ENCODE data around the gene ATOH8.

The ATOH8 gene

DNA sequence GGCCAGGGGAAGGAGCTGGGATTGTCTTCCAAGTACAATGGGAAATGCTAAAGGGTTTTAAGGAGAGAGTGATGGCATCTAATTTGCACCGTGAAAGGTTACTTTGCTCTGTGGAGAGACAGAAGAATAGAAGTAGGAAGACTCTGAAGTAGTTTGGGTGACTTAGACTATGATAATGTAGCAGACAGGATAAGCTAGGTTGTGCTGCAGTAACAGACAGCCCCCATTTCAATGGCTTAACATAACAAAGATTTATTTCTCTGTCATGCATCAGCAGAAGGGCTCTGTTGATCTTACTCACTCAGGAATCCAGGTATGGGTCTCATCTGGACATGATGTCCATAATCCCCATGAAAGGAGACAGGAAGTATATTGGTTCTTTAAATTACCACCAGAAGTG lies 33.3 kb upstream of the ATOH8 start:
- Histone ChIP-seq H3K27me3 (ENCODE audit: control insufficient read depth, insufficient read depth, low read length) (no peaks in the 10 kb centered on the region), H3K4me1 (ENCODE audit: control insufficient read depth, low read depth, low read length) (no peaks in the 10 kb centered on the region), H3K9me3 (ENCODE audit: control insufficient read depth, low read depth, low read length) (no peaks in the 10 kb centered on the region), H3K27ac (ENCODE audit: low read length) (no peak overlapping the region), H3K36me3 (ENCODE audit: control insufficient read depth, low read depth, low read length) (no peaks in the 10 kb centered on the region), H3K4me3 (ENCODE audit: low read length) (no peak overlapping the region), H3K9ac (ENCODE audit: low read length) (no peak overlapping the region)

DNA sequence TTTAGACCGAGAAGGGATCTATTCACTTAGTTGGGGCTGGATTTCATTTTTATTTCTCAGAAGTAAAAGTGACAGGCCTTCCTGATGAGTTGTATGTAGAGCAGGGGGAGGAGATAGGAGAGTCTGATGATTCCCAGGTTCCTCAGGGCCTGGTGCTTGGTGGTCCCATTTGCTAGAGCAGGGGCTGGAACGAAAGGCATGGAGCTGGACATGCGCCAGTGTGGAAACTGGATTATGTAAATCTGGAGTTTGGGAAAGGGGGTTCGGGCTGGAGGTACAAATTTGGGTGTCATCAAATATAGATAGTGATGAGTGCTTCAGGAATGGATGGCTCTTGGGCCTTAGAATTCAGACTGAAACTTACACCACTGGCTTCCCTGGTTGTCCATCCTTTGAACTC lies 32.1 kb upstream of the ATOH8 start:
- no peak overlapping the region for H3K27ac ChIP-seq (ENCODE audit: low read length)
- H3K36me3 ChIP-seq (ENCODE audit: control insufficient read depth, low read depth, low read length) = no peaks in the 10 kb centered on the region
- no peaks in the 10 kb centered on the region for H3K27me3 ChIP-seq (ENCODE audit: control insufficient read depth, insufficient read depth, low read length)
- no peak overlapping the region for H3K4me3 ChIP-seq (ENCODE audit: low read length)
- H3K9me3 ChIP-seq (ENCODE audit: control insufficient read depth, low read depth, low read length) = no peaks in the 10 kb centered on the region
- H3K4me1 ChIP-seq (ENCODE audit: control insufficient read depth, low read depth, low read length) = no peaks in the 10 kb centered on the region
- H3K9ac ChIP-seq (ENCODE audit: low read length) = no peak overlapping the region

DNA sequence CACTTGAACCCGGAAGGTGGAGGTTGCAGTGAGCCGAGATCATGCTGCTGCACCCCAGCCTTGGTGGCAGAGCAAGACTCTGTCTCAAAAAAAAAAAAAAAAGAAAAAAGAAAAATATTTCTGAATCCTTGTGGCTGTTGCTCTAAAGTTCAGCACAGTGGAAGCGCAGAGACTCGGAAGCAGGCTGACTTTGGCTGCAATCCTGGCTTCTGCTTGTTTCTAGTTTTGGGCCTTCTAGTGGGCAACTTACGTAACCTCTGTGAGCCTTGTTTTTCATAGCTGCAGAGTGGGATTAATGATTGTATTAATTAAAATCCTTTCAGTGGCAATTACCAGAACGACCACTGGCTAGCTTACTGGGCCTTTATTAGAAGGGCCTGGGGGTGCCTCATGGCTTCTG lies 31.3 kb upstream of the ATOH8 start:
- Histone ChIP-seq H3K9me3 (ENCODE audit: control insufficient read depth, low read depth, low read length) (no peaks in the 10 kb centered on the region), H3K9ac (ENCODE audit: low read length) (no peak overlapping the region), H3K27ac (ENCODE audit: low read length) (no peak overlapping the region), H3K4me1 (ENCODE audit: control insufficient read depth, low read depth, low read length) (no peaks in the 10 kb centered on the region), H3K36me3 (ENCODE audit: control insufficient read depth, low read depth, low read length) (no peaks in the 10 kb centered on the region), H3K4me3 (ENCODE audit: low read length) (no peak overlapping the region), H3K27me3 (ENCODE audit: control insufficient read depth, insufficient read depth, low read length) (no peaks in the 10 kb centered on the region)

DNA sequence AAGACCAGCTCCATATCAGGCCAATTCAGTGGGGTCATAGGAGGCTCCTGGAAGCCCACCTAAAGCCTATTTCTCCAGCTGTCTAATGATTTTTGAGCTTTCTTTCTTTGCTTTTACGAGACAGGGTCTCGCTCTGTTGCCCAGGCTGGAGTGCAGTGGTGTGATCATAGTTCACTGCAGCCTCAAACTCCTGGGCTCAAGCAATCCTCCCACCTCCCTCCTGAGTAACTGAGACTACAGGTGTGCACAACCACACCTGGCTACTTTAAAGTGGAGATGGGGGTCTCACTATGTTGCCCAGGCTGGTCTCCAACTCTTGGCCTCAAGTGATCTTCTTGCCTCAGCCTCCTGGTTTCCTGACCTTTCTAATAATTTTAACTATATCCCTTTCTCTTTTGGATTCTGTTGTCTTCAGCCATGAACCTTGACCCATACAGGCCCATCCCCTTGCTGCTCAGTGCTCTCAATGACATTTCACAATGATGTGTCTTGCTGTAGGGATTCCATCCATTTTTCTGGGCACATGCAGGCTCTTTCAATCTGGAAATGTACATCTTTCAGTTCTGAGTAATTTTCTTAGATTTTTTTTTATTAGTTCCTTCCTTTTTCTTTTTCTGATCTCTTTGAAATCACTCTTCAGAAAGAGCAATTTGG lies 30.0 kb upstream of the ATOH8 start:
- Histone ChIP-seq H3K36me3 (ENCODE audit: control insufficient read depth, low read depth, low read length) (no peaks in the 10 kb centered on the region), H3K27me3 (ENCODE audit: control insufficient read depth, insufficient read depth, low read length) (no peaks in the 10 kb centered on the region), H3K4me3 (ENCODE audit: low read length) (no peak overlapping the region), H3K9ac (ENCODE audit: low read length) (no peak overlapping the region), H3K9me3 (ENCODE audit: control insufficient read depth, low read depth, low read length) (no peaks in the 10 kb centered on the region), H3K27ac (ENCODE audit: low read length) (no peak overlapping the region), H3K4me1 (ENCODE audit: control insufficient read depth, low read depth, low read length) (no peaks in the 10 kb centered on the region)

DNA sequence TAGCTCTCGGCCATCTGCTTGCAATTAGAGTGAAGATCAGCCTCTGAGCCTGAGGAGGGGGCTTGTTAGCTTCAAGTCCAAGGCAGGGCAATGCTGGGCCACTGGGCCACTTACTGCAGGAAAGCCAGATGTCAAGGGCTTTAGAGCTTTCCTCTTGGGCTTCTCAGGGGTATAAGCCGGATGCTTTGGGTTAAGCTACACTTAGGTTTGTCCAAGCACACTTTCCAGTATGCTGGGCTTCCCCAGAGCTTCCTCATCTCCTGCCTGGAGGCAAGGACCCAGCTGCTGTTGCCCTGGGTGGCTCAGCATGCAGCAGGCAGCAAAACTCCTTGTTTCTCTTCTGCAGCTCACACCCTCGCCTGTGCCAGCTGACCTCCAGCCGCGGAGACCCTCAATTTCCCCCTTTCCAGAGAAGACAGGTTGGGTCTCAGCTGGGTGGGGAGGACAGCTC lies 29.0 kb upstream of the ATOH8 start:
- H3K27ac ChIP-seq (ENCODE audit: low read length) = no peak overlapping the region
- no peaks in the 10 kb centered on the region for H3K36me3 ChIP-seq (ENCODE audit: control insufficient read depth, low read depth, low read length)
- no peak overlapping the region for H3K9ac ChIP-seq (ENCODE audit: low read length)
- H3K4me3 ChIP-seq (ENCODE audit: low read length) = no peak overlapping the region
- no peaks in the 10 kb centered on the region for H3K4me1 ChIP-seq (ENCODE audit: control insufficient read depth, low read depth, low read length)
- H3K9me3 ChIP-seq (ENCODE audit: control insufficient read depth, low read depth, low read length) = no peaks in the 10 kb centered on the region
- H3K27me3 ChIP-seq (ENCODE audit: control insufficient read depth, insufficient read depth, low read length) = no peaks in the 10 kb centered on the region

DNA sequence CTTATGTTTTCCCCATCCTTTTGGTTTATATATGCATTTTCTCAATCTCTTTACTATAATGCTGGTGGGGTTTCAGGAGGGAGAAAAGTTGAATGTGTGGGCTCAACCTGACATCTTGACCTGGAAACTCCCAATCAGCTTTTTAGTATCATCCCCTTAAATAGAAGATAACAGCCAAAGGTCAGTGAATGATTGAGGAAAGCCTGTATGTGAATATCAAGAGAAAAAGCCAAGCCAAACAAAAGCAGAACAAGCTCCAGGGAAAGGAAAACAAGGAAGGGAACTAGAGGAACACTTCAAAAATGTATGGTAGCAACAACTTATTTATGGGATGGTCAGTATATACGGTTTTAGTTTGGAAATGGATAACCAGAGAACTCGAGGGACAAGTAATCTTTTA lies 28.3 kb upstream of the ATOH8 start:
- H3K4me1 ChIP-seq (ENCODE audit: control insufficient read depth, low read depth, low read length) = no peaks in the 10 kb centered on the region
- no peaks in the 10 kb centered on the region for H3K9me3 ChIP-seq (ENCODE audit: control insufficient read depth, low read depth, low read length)
- H3K36me3 ChIP-seq (ENCODE audit: control insufficient read depth, low read depth, low read length) = no peaks in the 10 kb centered on the region
- H3K9ac ChIP-seq (ENCODE audit: low read length) = no peak overlapping the region
- H3K27ac ChIP-seq (ENCODE audit: low read length) = no peak overlapping the region
- H3K4me3 ChIP-seq (ENCODE audit: low read length) = no peak overlapping the region
- no peaks in the 10 kb centered on the region for H3K27me3 ChIP-seq (ENCODE audit: control insufficient read depth, insufficient read depth, low read length)

DNA sequence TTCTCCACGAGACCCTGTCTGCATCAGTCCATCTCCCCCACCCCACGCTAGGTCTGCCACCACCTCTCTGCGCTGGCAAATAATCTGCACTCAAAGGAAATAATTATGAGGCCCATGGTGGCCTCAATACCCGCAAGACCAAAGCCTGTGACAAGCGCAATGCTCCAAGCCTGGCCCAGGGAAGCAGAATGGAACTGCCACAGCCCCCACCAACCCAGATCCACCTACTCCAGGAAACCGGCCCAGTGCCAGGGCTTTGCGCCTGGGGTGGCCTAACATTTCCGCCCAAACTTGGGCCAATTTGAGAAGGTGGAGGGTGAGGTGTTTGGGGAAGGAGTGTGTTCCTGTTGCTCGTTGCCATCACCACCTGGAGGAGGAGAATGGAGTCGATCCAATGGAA lies 26.0 kb upstream of the ATOH8 start:
- no peaks in the 10 kb centered on the region for H3K27me3 ChIP-seq (ENCODE audit: control insufficient read depth, insufficient read depth, low read length)
- H3K36me3 ChIP-seq (ENCODE audit: control insufficient read depth, low read depth, low read length) = no peaks in the 10 kb centered on the region
- no peaks in the 10 kb centered on the region for H3K9me3 ChIP-seq (ENCODE audit: control insufficient read depth, low read depth, low read length)
- H3K4me3 ChIP-seq (ENCODE audit: low read length) = no peak overlapping the region
- no peaks in the 10 kb centered on the region for H3K4me1 ChIP-seq (ENCODE audit: control insufficient read depth, low read depth, low read length)
- H3K27ac ChIP-seq (ENCODE audit: low read length) = no peak overlapping the region
- H3K9ac ChIP-seq (ENCODE audit: low read length) = no peak overlapping the region

DNA sequence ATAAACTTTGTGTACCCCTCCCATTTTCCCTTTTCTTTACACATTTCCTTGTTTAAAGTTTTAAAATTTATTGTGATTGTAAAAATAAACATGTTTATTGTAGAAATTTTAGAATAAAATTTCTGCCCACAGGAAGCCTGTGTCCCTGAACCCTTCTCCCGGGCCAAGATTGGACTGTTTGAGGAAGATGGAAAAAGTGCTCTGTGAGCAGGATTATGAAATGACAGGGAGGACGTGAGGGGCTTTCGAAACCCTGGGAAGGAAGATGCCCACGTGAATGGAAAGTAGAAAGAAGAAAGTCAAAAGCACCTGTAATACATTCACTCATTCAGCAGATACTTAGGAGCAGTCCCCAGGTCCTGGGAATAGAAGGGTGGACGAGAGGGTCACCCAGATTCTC lies 25.4 kb upstream of the ATOH8 start:
- no peaks in the 10 kb centered on the region for H3K27me3 ChIP-seq (ENCODE audit: control insufficient read depth, insufficient read depth, low read length)
- H3K36me3 ChIP-seq (ENCODE audit: control insufficient read depth, low read depth, low read length) = no peaks in the 10 kb centered on the region

DNA sequence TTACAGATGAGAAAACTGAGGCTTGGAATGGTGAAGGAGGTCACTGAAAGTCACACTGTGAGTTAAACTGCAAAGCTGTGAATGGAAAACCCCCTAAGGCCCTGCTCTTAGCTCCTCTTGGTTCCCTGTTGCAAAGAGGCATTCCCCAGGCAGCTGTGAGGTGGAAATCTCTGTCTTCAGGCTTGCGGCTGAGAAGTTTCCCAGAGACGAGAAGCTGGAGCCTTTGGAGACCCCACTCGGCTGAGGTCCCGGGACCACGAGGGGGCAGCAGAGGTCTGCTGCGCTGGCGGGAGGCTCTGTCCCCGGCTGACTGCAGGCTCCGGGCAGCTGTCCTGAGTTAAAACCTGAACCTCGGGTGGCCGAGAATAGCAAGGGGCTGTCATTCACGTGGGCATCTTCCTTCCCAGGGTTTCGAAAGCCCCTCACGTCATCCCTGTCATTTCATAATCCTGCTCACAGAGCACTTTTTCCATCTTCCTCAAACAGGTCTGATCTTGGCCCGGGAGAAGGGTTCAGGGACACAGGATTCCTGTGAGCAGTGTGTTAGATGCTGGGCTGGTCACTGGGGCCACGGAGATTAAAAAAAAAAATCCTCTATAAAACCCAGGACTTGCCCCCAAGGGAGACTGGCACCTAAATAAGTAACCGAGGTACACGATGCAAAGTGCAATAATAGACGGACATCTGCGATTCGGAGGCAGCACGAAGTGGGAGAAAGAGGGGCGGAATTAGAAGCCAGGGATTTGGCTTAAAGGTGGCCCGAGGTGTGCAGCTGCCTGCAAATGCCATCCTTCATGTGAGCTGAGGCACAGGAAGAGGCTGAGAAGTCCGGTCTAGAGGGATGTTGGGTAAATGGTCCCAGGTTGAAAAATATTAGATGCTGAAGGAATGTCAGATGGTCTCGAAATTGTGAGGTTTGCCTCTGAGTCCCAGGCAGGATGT lies 24.6 kb upstream of the ATOH8 start:
- no peak overlapping the region for H3K27ac ChIP-seq (ENCODE audit: low read length)
- no peaks in the 10 kb centered on the region for H3K36me3 ChIP-seq (ENCODE audit: control insufficient read depth, low read depth, low read length)
- H3K27me3 ChIP-seq (ENCODE audit: control insufficient read depth, insufficient read depth, low read length) = no peaks in the 10 kb centered on the region
- H3K4me3 ChIP-seq (ENCODE audit: low read length) = no peak overlapping the region
- no peak overlapping the region for H3K9ac ChIP-seq (ENCODE audit: low read length)
- H3K4me1 ChIP-seq (ENCODE audit: control insufficient read depth, low read depth, low read length) = no peaks in the 10 kb centered on the region
- no peaks in the 10 kb centered on the region for H3K9me3 ChIP-seq (ENCODE audit: control insufficient read depth, low read depth, low read length)

More for the DNA sequence above, 25.4 kb upstream of the ATOH8 start:
- Histone ChIP-seq H3K4me1 (ENCODE audit: control insufficient read depth, low read depth, low read length) (no peaks in the 10 kb centered on the region), H3K9me3 (ENCODE audit: control insufficient read depth, low read depth, low read length) (no peaks in the 10 kb centered on the region), H3K4me3 (ENCODE audit: low read length) (no peak overlapping the region), H3K27ac (ENCODE audit: low read length) (no peak overlapping the region), H3K9ac (ENCODE audit: low read length) (no peak overlapping the region)

DNA sequence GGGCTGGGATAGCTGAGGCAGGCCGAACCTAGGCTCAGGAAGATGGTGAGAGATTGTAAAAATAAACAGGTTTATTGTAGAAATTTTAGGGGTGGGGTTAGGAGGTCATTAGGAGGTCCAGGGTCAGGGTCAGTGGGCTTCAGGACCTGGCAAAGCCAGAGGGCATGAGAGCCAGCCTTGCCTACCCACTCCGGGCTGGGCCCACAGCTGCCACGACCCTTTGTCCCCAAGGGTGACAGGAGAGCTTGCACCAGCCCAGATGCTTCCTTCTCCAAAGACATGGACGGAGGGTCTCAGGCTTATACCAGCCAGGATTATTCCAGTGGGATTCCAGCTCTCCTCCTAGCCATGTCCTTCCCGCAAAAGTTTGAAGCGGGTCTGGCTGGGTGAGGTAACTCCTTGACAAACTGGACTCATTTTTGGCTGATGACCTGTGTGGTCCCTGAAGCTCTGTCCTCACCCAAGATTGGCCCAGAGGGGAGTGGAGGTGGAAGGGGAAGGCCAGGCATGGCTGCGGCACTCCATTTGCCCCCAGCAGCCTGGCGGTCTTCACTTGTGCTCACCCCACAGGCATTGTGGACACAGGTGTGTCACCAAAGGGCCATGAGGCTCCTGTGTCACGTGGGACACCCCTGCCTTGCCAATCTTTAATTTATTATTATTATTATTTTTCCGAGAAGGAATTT lies 23.8 kb upstream of the ATOH8 start:
- no peak overlapping the region for H3K4me3 ChIP-seq (ENCODE audit: low read length)
- H3K9ac ChIP-seq (ENCODE audit: low read length) = no peak overlapping the region
- no peak overlapping the region for H3K27ac ChIP-seq (ENCODE audit: low read length)
- H3K36me3 ChIP-seq (ENCODE audit: control insufficient read depth, low read depth, low read length) = no peaks in the 10 kb centered on the region
- no peaks in the 10 kb centered on the region for H3K4me1 ChIP-seq (ENCODE audit: control insufficient read depth, low read depth, low read length)
- H3K9me3 ChIP-seq (ENCODE audit: control insufficient read depth, low read depth, low read length) = no peaks in the 10 kb centered on the region
- H3K27me3 ChIP-seq (ENCODE audit: control insufficient read depth, insufficient read depth, low read length) = no peaks in the 10 kb centered on the region

DNA sequence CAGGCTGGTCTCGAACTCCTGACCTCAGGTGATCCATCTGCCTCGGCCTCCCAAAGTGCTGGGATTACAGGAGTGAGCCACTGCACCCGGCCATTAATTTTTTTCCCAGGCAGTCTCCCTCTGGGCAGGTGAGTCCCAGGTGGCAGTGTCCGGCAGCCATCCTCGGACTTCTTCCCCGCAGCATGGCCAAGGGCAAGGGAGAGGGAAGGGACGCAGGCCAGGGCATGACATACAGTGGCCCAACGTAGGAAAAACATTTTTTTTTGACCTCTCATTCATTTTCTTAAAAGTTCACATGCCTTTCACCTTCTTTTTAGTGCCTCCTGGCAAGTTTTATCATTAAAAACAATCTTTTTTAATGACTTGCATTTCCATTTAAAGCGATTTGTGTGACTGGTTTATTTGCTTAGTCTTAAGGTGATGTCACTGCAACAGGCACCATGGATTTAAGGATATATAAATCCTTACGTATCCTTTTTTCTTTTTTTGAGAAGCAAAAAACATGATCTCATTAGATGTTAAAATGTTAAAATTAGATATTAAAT lies 23.0 kb upstream of the ATOH8 start:
- Histone ChIP-seq H3K4me1 (ENCODE audit: control insufficient read depth, low read depth, low read length) (no peaks in the 10 kb centered on the region), H3K27ac (ENCODE audit: low read length) (no peak overlapping the region), H3K9ac (ENCODE audit: low read length) (no peak overlapping the region), H3K36me3 (ENCODE audit: control insufficient read depth, low read depth, low read length) (no peaks in the 10 kb centered on the region), H3K27me3 (ENCODE audit: control insufficient read depth, insufficient read depth, low read length) (no peaks in the 10 kb centered on the region), H3K4me3 (ENCODE audit: low read length) (no peak overlapping the region), H3K9me3 (ENCODE audit: control insufficient read depth, low read depth, low read length) (no peaks in the 10 kb centered on the region)

Data from iPS-18a (cell line).